HG02981 (cell line): ENCODE data around the gene RELN.
"Not testable (repeated sequence)": the region's sequence is repeated elsewhere in the genome, so short reads cannot be mapped to it uniquely, and the experiment has no call there.

Experiments
- ATAC-seq: cut with Tn5 transposase; IDR thresholded peaks from one replicate; pipeline ENCODE4 v1.9.1; 2021; ENCODE audit warnings: mild to moderate bottlenecking, moderate library complexity; ENCODE audit not compliant: unreplicated experiment

The RELN gene

DNA sequence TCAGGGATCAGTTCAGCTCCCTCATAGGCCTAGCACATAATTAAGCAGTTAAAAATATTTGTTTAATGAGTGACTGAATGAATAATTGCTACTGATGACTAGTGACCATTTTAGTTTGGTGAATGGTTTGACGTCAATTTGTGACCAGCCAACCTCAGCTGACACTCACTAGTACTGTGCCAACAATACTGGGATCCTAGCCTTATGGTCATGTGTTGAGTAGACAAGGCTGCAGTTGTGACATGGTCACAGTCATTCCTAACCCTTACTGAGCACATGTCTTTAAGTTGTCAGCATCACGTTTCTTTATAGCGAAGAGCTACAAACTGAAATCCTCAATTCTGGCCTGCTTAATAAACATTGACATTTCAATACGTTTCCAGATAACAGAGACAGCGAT lies 456.5 kb downstream of the RELN start:
- no peak for ATAC-seq

DNA sequence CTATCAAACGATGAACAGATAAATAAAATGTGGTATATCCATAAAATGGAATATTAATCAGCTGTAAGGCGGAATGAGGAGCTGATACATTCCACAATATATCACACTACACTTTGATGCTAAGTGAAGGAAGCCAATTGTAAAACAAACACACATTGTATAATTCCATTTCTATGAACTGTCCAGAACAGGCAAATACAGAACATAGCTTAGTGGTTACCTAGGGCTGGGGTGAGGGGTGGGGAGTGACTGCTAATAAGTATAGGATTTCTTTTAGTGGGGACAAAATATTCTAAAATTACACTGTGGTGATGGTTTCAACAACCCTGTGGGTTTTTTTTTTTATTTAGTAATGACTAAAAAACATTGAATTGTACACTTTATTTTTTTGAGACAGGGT lies 461.3 kb downstream of the RELN start:
- ATAC-seq: no peak

DNA sequence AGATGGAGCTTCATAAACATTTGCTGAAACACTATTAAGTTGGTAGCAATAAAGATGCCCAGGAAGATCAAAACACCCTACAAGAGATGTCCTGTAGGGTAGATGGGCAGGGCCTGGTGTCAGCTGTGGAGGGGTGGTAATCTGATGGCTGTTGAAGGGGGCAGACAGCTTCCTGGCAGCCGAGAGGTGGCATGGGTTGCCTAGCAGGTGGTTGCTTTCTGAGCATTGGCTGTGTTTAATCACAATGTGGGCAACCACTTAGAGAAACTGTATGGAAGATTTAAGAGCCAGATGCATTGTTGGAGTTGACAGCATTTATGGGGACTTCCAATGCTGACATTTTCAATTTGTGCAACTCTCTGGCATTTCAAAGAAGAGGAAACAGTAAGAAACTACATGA lies 463.5 kb downstream of the RELN start:
- ATAC-seq: no peak

DNA sequence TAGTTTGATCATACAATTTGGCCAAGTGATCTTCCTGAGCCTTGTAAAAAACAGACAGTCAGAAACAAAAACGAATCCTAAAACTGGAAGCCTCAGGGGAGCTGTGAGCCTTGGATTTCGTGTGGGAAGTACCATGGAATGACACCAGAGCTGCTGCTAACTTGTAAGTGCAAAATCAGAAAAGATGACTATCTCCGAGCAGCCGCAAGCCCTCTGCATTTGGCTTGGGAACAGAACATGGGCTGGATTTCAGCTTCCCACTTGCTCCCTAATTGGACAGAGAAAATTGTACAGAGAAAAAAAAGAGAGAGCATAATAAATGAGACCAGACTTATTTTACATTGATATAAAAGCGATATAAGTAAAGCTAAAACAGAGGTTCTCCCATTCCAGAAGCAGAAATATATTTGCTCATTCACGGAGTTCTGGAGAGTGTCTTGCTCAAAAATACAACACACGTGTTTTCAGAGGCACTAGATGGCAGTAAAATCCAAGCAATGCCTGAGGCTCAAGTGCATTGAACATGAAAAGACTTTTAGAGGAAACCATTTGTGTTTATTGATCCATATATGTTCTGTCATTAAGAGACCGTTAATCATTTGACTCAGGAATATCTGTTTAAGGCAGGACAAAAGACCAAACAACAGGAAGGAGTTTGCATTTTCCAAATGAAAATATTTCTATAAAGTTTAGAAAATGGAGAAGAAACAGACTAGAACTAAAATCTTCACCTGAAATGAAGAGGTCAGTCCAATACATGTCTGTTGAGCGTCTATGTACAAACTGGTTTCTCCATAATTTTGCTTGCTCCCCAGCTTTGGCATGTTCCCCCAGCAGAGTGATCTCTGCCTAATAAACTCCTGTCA lies 465.2 kb downstream of the RELN start:
- no peak for ATAC-seq

DNA sequence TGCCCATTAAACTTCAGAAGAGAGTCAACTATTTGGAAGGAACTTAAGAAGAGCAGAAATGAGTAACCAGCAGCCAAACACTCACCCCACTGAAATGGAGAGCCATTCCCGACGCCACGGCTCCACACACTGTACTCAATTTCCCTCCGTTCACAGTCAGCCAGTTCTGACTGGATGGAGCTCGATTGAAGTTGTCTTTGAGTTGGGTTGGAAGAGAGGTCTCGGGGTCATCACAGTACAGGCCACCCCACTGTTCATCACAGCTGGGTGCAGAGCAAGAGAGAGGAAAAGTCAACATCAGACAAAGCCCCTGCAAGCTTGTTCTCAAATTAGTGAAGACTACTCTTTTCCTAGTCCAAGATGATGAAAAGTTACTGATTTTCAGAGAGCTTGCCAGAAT lies 467.5 kb downstream of the RELN start:
- ATAC-seq: no peak

DNA sequence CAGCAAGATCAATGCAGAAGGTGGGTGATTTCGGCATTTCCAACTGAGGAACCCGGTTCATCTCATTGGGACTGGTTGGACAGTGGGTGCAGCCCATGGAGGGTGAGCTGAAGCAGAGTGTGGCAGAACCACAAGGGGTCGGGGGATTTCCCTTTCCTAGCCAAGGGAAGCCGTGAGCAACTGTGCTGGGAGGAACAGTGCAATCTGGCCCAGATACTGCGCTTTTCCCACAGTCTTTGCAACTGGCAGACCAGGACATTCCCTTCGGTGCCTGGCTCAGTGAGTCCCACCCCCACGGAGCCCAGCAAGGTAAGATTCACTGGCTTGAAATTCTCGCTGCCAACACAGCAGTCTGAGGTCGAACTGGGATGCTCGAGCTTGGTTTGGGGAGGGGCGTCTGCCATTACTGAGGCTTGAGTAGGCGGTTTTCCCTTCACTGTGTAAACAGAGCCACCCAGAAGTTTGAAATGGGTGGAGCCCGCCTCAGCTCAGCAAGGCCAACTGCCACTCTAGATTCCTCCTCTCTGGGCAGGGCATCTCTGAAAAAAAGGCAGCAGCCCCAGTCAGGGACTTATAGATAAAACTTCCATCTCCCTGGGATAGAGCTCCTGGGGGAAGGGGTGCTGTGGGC lies 484.8 kb downstream of the RELN start:
- no peak for ATAC-seq

DNA sequence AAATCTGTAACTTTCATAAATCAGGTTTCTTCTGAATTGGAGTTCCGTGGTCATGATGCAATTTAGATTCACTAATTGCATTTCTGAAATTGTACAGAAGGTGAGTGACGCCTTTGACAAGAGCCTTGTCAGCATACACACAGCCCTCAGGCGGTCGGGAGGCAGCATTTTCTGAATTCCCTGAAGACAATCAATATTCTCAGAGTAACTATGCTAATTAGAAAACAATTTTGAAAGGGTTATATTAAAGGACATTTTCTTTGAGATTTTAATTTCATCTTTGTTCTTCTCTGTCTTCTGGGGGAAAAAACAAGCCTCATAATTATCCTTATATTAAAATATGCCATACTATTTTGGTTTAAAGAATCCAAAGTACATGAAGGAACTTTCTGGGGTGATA lies 488.3 kb downstream of the RELN start:
- ATAC-seq: no peak

DNA sequence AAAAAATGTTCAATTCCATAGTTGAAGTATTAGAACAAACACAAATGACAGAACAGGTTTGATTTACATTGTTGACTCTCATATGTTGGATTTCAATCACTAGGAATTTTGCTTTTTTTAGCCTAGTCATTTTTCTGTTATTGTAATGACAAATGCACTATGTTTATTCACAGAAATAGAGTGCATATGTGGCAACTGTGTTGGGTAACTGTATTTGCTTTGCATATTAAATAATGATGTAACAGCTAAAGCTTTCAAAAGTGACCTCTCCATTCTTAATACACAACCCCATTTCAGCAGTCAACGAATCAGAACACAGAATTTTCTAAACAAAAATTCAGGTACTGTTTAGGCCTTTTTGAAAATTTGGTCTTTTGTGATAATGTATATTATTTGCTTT lies 489.5 kb downstream of the RELN start:
- no peak for ATAC-seq

DNA sequence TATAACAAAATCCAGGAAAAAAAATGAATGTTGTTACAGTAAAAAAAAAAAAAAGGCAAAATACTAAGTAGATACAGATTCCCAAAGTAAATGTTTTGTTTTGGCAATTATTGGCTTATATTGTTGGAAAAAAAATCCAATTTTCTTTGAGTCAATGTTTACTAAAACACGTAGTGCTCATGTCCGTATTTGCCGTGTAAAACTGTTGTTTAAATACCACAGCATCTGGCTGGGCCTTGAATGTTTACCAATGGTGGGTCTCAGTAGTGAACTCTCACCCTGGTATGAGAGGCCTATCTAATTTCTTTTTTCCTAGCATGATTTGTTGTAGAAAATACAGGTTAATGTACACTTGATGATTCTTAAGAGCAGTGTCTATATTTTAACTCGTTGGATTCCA lies 502.0 kb downstream of the RELN start:
- no peak for ATAC-seq

DNA sequence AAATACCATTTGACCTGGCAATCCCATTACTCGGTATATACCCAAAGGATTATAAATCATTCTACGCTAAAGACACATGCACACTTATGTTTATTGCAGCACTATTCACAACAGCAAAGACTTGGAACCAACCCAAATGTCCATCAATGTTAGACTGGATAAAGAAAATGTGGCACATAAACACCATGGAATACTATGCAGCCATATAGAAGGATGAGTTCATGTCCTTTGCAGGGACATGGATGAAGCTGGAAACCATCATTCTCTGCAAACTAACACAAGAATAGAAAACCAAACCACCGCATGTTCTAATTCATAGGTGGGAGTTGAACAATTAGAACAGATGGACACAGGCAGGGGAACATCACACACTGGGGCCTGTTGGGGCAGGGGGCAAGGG lies 502.6 kb downstream of the RELN start:
- not testable (repeated sequence) for ATAC-seq

DNA sequence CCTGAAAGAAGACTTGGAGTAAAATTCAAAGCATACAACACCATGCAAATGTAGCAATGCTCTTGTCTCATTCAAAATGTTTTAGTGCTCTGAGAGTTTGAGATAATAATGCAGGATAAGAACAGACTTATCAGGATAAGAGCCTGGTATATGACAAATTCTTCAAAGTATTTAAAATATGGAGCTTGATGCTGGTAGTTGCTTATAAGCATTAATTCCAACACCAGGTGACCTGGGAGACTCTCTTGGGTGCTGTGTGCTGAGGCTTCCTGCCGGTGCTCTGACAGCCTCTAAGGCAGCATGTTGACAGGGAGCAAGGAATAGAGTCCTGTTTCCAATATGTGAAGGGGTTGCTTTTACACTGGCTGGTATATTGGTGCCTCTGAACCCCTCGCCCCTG lies 508.7 kb downstream of the RELN start:
- ATAC-seq: no peak

DNA sequence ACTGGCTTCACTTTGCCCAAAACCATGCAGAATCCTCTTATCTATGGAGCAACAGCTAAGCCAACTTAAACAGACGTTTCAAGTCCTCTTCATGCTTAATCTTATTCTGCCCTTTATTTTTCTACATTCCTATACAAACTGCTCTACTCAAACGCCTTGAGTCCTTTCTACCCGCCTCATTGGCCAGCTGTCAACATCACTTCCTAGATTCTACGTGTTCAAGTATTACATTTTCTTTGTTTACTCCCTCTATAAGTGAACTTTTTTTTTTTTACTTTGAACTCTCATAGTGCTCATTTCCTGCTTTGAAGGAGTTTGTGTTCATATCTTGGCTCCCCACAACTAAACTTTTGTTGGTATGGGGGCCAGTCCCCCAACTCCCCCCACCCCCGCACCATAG lies 514.5 kb downstream of the RELN start:
- ATAC-seq: no peak

DNA sequence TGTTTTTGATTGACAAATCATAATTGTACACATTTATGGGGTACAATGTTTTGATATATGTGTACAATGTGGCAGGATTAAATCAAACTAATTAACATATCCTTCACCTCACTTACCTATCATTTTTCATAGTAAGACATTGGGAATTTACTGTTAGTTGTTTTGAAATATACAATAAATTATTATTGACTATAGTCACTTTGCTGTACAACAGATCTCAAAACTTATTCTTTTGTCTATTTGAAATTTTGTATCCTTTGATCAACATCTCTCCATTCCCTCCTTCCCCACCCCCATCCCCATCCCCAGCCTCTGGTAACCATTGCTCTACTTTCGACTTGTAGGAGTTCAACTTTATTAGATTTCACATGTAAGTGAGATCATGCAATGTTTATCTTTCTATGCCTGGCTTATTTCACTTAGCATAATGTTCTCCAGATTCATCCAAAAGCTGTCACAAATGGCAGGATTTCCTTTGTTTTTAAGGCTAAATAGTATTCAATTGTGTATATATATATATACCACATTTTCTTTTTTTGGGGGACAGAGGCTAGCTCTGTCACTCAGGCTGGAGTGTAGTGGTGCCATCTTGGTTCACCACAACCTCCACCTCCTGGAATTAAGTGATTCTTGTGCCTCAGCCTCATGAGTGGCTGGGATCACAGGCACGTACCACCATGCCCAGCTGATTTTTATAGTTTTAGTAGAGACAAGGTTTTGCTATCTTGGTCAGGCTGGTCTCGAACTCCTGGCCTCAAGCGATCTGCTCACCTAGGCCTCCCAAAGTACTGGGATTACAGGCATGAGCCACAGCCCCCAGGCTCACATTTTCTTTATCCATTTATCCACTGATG lies 520.1 kb downstream of the RELN start:
- no peak for ATAC-seq

DNA sequence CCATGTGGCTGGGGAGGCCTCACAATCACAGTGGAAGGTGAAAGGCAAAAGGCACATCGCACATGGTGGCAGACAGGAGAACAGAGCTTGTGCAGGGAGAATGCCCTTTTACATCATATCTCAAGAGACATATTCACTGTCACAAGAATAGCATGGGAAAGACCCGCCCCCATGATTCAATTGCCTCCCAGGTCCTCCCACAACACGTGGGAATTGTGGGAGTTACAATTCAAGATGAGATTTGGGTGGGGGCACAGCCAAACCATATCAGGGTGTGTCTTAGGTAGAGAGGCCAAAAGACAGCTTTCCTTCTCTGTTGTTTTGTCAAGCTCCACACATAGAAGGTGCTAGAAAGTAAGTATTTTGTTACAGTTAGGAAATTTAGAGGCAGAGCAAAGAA lies 522.6 kb downstream of the RELN start:
- ATAC-seq: no peak

DNA sequence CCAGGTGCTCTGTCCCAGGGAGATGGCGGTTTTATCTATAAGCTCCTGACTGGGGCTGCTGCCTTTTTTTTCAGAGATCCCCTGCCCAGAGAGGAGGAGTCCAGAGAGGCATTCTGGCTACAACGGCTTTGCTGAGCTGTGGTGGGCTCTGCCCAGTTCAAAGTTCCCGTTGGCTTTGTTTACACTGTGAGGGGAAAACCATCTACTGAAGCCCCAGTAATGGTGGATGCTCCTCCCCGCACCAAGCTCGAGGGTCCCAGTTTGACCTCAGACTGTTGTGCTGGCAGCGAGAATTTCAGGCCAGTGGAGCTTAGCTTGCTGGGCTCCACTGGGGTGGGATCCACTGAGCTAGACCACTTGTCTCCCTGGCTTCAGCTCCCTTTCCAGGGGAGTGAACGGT lies 527.1 kb downstream of the RELN start:
- ATAC-seq: no peak

DNA sequence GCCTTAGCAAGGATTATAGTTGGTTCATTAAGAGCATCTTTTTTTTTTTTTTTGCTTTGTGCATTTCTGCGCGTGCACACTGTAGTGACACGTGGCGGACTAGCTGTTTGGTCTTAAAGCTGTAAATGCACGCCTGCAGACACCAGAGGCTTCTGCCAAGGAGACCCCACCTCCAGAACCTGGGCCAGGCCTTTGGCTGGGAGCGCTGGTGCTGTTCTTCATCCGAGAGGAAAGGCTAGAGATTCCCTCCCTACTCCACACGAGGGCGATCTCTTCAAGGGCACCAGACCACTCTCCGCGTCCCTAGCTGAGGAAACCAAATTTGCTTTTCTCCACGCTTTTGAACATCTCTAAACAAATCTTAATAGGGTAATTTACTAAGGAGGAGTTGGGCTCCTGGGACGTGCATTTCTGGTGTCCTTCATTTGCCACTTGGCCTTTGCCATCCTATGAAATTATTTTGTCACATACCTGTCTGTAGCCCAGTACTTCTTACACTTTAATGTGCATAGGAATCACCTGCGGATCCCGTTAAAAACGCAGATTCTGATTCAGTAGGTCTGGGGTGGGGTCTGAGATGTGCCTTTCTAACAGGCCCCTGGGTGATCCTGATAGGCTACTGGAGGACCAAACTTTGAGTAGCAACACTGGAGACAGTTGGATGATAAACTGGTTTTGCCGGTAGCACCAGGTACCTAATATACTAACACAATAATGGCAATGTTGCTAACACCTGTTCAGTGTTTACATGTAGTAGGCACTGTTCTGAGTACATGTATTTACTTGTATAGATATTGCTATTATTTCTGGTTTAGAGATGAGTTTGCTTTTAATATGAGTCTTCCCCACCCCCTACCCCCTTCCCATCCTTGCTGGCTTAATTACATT lies 542.1 kb downstream of the RELN start:
- ATAC-seq: no peak

DNA sequence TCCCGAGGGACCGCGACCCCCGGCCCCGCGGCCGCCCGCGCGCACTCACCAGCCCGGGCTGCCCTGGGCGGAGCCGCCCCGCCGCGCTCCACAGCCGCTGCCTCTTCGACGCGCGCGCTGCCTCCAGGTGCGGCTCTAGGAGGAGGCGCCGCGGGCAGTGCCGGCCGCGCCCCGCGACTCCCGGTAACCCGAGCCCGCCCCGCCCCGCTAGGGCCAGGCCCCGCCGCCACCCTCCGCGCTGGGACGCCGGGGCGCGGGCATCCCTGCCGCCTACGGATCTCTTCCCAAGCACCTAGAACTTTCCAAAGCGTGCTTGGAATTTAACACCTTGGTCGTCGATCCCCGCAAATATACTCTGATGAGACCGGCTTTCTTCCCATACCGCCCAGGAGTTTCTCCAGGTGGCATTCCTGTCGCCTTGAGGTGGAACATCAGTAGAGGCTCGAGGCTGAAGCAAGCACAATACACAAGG lies 543.4 kb downstream of the RELN start, which contains the start of gene SLC26A5:
SLC26A5 (minus strand) TSS at position 159 of the 472 bp plus-strand sequence. CDS start 24,693 bp downstream, outside the sequence.
- ATAC-seq: peak; percentile 66

DNA sequence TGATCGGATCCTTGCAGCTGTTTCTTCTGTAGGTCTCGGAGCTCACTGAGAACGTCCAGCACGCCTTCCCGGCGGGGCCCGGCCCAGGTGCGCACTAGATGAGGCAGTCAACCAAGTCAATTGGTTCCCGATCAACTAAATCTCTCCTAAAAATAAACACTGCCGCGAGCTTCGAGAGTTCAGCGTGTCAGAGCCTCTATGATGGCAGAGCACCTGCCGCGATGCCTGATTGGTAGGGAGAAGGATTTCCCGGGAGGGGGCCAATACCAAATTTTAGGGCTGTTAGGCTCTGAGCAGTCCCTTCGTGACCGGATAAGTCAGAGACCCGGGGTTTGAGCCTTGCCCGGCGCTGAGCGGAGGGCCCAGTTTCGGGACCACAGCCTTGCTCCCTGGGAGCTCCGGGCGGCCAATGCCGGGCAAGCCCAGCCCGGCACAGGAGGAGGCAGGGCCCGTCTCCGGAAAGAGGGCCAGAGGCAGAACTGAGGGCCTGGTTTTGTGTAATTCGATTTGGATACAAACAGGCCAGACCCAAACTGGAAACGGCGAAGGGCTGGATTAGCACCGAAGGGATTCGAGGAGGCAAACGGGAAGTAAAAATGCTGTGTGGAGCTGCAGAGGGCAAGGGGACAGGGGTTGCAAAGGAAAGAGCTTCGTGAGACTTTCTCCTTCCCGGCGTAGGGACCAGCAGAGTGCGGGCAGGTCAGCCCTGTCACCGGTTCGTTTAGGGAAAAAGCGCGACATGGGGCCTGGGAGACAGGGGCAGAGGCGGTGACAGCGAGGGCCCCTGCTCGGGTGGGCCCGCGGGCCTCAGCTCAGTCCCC lies 544.0 kb downstream of the RELN start:
- peak; percentile 33 for ATAC-seq

DNA sequence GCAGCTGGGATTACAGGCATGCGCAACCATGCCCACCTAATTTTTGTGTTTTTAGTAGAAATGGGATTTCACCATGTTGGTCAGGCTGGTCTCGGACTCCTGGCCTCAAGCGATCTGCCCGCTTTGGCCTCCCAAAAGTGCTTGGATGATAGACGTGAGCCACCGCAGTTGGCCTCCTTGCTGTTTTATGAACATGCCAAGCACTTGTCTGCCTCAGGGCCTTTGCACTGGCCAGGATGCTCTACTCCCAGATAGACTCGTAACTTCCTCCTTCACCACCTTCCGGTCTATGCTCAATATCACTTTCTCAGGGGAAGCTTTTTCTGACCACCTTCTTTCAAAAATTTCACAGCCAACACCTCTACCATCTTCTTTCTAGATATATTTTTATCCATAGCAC lies 549.8 kb downstream of the RELN start:
- no peak for ATAC-seq

DNA sequence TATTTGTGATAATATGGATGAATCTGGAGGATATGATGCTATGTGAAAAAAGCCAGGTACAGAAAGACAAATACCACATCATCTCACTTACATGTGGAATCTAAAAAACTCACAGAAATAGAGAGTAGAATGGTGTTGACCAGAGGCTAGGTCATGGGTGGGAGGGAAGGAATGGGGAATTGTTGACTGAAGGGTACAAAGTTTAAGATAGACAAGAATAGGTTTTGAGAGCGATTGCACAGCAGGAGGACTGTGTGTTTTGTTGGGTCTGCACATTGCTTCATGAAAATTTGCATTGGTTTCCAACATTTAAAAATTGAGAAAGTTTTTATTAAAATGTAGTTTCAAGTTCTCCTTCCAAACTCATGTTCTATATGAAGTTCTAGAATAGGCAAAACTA lies 551.8 kb downstream of the RELN start:
- ATAC-seq: no peak
